ENCODE data around the gene STRBP. TPM values are rescaled to one million over a fixed set of nuclear protein-coding genes. Genes with fewer than 3 reads are reported as not detected.
A peak's percentile ranks its signal among the peaks of the same experiment; 100 is the strongest.

STRBP gene
- total and polyA plus RNA-seq, 9 of the 15 experiments (the other 6 are each of a cell fraction or from before 2014, with no cell fraction given), result 27.7 to 84.0 (median 70.2) TPM

DNA sequence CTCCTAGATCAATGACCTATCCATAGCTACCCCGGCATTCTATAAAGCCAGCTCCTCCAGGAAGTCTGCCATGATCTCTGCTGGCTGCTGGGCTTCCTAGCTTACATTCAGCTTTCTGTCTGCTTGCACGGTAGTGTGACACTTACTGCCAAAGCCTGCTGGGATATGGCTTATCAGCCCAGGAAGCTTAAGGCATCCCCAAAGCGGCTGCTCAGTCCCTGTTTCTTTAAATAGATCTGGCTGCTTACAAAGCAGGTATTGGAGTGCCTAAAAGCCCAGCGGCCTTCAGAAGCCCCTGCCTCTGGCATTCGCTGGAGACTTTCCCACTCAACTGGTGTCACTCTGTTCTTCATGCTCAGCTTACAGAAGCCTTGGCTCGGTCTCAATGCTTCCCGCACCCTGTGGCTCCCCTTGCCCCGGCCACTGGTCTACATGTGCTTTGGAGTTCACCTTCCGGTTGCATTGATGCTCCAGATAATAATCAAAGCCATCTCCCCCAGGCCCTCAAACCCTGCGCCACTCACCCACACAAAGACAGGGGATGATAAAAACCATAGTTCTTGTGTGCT lies 31.3 kb upstream of the STRBP start (continued):
- TF ChIP-seq, protein P1, sequence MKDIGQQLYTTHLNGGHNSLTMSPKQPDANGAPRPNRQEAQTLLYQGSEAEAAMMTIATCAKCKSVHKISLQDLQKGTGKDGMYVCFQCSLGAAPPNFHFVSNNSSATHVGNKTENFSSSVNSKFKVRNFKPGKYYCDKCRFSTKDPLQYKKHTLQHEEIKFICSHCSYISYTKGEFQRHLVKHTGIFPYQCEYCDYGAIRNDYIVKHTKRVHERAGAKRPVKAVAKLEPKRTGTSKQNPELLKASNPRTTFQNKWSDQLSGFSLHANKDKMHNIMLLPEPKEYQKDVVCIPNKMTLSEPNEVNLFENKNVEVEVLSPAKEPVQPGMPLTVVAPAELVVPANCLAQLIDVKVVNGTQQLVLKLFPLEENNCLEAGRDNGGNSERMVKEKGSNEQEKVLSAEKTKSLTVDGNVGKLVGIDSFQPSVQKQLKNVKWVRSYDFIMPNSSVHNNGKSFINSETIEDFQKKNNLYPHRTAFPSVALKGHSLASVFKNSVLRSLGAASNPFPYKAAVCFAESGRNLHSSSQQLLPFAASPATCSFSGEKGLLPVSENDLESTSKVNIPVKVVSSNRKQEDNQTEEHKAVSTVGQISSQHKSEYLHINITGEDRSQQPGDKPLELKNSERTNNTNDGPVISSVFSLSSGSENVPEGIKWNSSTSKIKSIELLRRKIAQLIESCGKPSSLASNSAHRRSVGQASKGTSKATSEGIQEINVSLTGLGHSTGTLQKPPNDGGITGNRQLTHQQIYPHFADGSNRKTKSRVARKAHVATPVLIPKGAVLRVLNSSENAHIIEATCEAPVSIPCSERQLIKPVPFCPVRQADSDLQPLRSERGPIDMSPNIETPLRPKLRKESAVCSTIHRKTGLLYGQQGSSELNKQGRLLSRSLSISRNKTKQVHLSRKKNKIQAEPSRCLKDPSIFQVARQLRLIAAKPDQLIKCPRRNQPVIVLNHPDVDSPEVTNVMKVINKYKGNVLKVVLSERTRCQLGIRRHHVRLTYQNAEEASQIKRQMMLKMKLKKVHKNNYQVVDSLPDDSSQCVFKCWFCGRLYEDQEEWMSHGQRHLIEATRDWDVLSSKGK (CRISPR knock-in tag; IDR thresholded peaks at IDR 0.05), result no peak
- TF ChIP-seq ZNF589 (CRISPR knock-in tag; IDR thresholded peaks at IDR 0.05; ENCODE audit: low read depth) (no peak), SNIP1 (IDR thresholded peaks at IDR 0.05; ENCODE audit: low read depth) (no peak), EP400 (IDR thresholded peaks at IDR 0.05) (no peak), ZNF239 (CRISPR knock-in tag; IDR thresholded peaks at IDR 0.05) (no peak), ELF2 (CRISPR knock-in tag; IDR thresholded peaks at IDR 0.05) (no peak), ZNF695 (CRISPR knock-in tag; IDR thresholded peaks at IDR 0.05) (no peak), ETV6 (IDR thresholded peaks at IDR 0.05; ENCODE audit: borderline replicate concordance in 1 of 2, low read depth in 2 of 2, low read length in 1 of 2) (no peak), ETV6 (CRISPR knock-in tag; IDR thresholded peaks at IDR 0.05; ENCODE audit: borderline replicate concordance) (no peak), RUNX1 (IDR thresholded peaks at IDR 0.05; ENCODE audit: low read depth) (no peak), PHF20 (IDR thresholded peaks at IDR 0.05; ENCODE audit: partially characterized antibody) (no peak), E2F3 (CRISPR knock-in tag; IDR thresholded peaks at IDR 0.05) (no peak), HNRNPL (IDR thresholded peaks at IDR 0.05; ENCODE audit: low read depth, low read length) (no peak), NFE2L1 (tag; IDR thresholded peaks at IDR 0.05; ENCODE audit: borderline replicate concordance, low read depth) (no peak), SAFB (IDR thresholded peaks at IDR 0.05; ENCODE audit: borderline replicate concordance, low read depth, low read length) (no peak), ZFX (CRISPR knock-in tag; IDR thresholded peaks at IDR 0.05) (no peak), NR1H2 (CRISPR knock-in tag; IDR thresholded peaks at IDR 0.05) (no peak), ZKSCAN8 (CRISPR knock-in tag; IDR thresholded peaks at IDR 0.05) (0 out of 2 replicates have a peak, but pooled peaks have one; percentile 25), CHD1 (IDR thresholded peaks at IDR 0.05; ENCODE audit: low read length) (no peak)
- TF ChIP-seq, protein P2, sequence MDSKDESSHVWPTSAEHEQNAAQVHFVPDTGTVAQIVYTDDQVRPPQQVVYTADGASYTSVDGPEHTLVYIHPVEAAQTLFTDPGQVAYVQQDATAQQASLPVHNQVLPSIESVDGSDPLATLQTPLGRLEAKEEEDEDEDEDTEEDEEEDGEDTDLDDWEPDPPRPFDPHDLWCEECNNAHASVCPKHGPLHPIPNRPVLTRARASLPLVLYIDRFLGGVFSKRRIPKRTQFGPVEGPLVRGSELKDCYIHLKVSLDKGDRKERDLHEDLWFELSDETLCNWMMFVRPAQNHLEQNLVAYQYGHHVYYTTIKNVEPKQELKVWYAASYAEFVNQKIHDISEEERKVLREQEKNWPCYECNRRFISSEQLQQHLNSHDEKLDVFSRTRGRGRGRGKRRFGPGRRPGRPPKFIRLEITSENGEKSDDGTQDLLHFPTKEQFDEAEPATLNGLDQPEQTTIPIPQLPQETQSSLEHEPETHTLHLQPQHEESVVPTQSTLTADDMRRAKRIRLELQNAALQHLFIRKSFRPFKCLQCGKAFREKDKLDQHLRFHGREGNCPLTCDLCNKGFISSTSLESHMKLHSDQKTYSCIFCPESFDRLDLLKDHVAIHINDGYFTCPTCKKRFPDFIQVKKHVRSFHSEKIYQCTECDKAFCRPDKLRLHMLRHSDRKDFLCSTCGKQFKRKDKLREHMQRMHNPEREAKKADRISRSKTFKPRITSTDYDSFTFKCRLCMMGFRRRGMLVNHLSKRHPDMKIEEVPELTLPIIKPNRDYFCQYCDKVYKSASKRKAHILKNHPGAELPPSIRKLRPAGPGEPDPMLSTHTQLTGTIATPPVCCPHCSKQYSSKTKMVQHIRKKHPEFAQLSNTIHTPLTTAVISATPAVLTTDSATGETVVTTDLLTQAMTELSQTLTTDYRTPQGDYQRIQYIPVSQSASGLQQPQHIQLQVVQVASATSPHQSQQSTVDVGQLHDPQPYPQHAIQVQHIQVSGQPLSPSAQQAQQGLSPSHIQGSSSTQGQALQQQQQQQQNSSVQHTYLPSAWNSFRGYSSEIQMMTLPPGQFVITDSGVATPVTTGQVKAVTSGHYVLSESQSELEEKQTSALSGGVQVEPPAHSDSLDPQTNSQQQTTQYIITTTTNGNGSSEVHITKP (IDR thresholded peaks at IDR 0.05; ENCODE audit: partially characterized antibody), result no peak

Measured in K562 (cell line).